Measurements from ENCODE around the gene PLEKHA7.
"Not testable (repeated sequence)": the region's sequence is repeated elsewhere in the genome, so short reads cannot be mapped to it uniquely, and the experiment has no call there.

The PLEKHA7 gene

GRCh38 chr11:16977994-16978315 lies 36.3 kb downstream of the PLEKHA7 start:
- no peak for DNase-seq (ENCODE audit: low read depth in 2 of 2)

GRCh38 chr11:16977136-16977993 lies 36.8 kb downstream of the PLEKHA7 start:
- DNase-seq (ENCODE audit: low read depth in 2 of 2): no peak

- DNase-seq (ENCODE audit: low read depth in 2 of 2): no peak
Measured at GRCh38 chr11:16976379-16976778, 37.8 kb downstream of the PLEKHA7 start.

- DNase-seq (ENCODE audit: low read depth in 2 of 2): no peak
Measured at GRCh38 chr11:16975906-16976305, 38.3 kb downstream of the PLEKHA7 start.

GRCh38 chr11:16973338-16973964 lies 40.8 kb downstream of the PLEKHA7 start:
- no peak for DNase-seq (ENCODE audit: low read depth in 2 of 2)

- no peak for DNase-seq (ENCODE audit: low read depth in 2 of 2)
Measured at GRCh38 chr11:16969010-16969999, 44.9 kb downstream of the PLEKHA7 start.

- DNase-seq (ENCODE audit: low read depth in 2 of 2): no peak
Measured at GRCh38 chr11:16968196-16968595, 46.0 kb downstream of the PLEKHA7 start.

GRCh38 chr11:16966930-16967671 lies 47.1 kb downstream of the PLEKHA7 start:
- no peak for DNase-seq (ENCODE audit: low read depth in 2 of 2)

- no peak for DNase-seq (ENCODE audit: low read depth in 2 of 2)
Measured at GRCh38 chr11:16964501-16964900, 49.7 kb downstream of the PLEKHA7 start.

- no peak for DNase-seq (ENCODE audit: low read depth in 2 of 2)
Measured at GRCh38 chr11:16963316-16963876, 50.8 kb downstream of the PLEKHA7 start.

GRCh38 chr11:16962589-16962988 lies 51.6 kb downstream of the PLEKHA7 start:
- not testable (repeated sequence) for DNase-seq (ENCODE audit: low read depth in 2 of 2)

- DNase-seq (ENCODE audit: low read depth in 2 of 2): no peak
Measured at GRCh38 chr11:16962146-16962545, 52.1 kb downstream of the PLEKHA7 start.

GRCh38 chr11:16960250-16960649 lies 54.0 kb downstream of the PLEKHA7 start:
- DNase-seq (ENCODE audit: low read depth in 2 of 2): no peak

GRCh38 chr11:16959602-16960001 lies 54.6 kb downstream of the PLEKHA7 start:
- DNase-seq (ENCODE audit: low read depth in 2 of 2): no peak

- DNase-seq (ENCODE audit: low read depth in 2 of 2): no peak
Measured at GRCh38 chr11:16958833-16959232, 55.4 kb downstream of the PLEKHA7 start.

GRCh38 chr11:16956538-16957153 lies 57.6 kb downstream of the PLEKHA7 start:
- no peak for DNase-seq (ENCODE audit: low read depth in 2 of 2)

GRCh38 chr11:16953663-16954062 lies 60.6 kb downstream of the PLEKHA7 start:
- DNase-seq (ENCODE audit: low read depth in 2 of 2): no peak

- DNase-seq (ENCODE audit: low read depth in 2 of 2): no peak
Measured at GRCh38 chr11:16946477-16947282, 67.5 kb downstream of the PLEKHA7 start.

- DNase-seq (ENCODE audit: low read depth in 2 of 2): no peak
Measured at GRCh38 chr11:16945671-16946469, 68.3 kb downstream of the PLEKHA7 start.

Data from fibroblast of skin of left biceps (primary cell).